Osteocyte (in vitro differentiated cells): ENCODE data around the gene RGS11. TPM values are rescaled to one million over a fixed set of nuclear protein-coding genes. Genes with fewer than 3 reads are reported as not detected.

ENCODE experiments used
- DNase-seq: peaks from one replicate; pipeline ENCODE4 v3.0.0; 2021; ENCODE audit warnings: mixed read lengths; ENCODE audit not compliant: unreplicated experiment; ENCODE audit errors: extremely low spot score
- H3K27ac Mint-ChIP-seq: one replicate; pipeline ENCODE4 v1.8.0; 2021; ENCODE audit warnings: mild to moderate bottlenecking, mixed read lengths; ENCODE audit not compliant: unreplicated experiment
- H3K27me3 Mint-ChIP-seq: one replicate; pipeline ENCODE4 v1.8.0; 2021; ENCODE audit warnings: mixed read lengths; ENCODE audit not compliant: unreplicated experiment
- H3K36me3 Mint-ChIP-seq: one replicate; pipeline ENCODE4 v1.8.0; 2021; ENCODE audit warnings: mixed read lengths; ENCODE audit not compliant: unreplicated experiment
- H3K4me1 Mint-ChIP-seq: one replicate; pipeline ENCODE4 v1.8.0; 2021; ENCODE audit warnings: mixed read lengths; ENCODE audit not compliant: unreplicated experiment
- H3K4me3 Mint-ChIP-seq: one replicate; pipeline ENCODE4 v1.8.0; 2021; ENCODE audit warnings: mild to moderate bottlenecking, moderate library complexity, mixed read lengths; ENCODE audit not compliant: unreplicated experiment
- H3K9me3 Mint-ChIP-seq: one replicate; pipeline ENCODE4 v1.8.0; 2021; ENCODE audit warnings: mixed read lengths; ENCODE audit not compliant: unreplicated experiment
- CTCF ChIP-seq: fragments of 200-600 bp; sonication (generic); IDR thresholded peaks from 2 replicates; pipeline ENCODE4 v1.5.0; 2021; ENCODE audit warnings: antibody characterized with exemption, mild to moderate bottlenecking, moderate library complexity
- total RNA-seq: library from RNA; stranded (reverse); gene quantifications from 2 replicates; pipeline ENCODE4 v1.2.1, GENCODE V29; 2021

RGS11 gene
- total RNA-seq, 1 donor from 2014 or later, result 9.5 TPM

- Mint-ChIP-seq H3K27me3 (no peaks in the 10 kb centered on the region), H3K27ac (no peak overlapping the region), H3K4me3 (no peak overlapping the region)
Measured at GRCh38 chr16:320206-320605, 44.5 kb upstream of the RGS11 start.

GRCh38 chr16:318628-319027 is 42.9 kb upstream of the RGS11 start:
- Mint-ChIP-seq H3K4me3 (no peak overlapping the region), H3K27me3 (no peaks in the 10 kb centered on the region), H3K4me1 (peaks cover 1% of the 10 kb centered on the region), H3K36me3 (peaks cover 3% of the 10 kb centered on the region), H3K27ac (no peak overlapping the region), H3K9me3 (no peaks in the 10 kb centered on the region)
- no peak for TF ChIP-seq CTCF
- no peak for DNase-seq

More at GRCh38 chr16:320206-320605, 44.5 kb upstream of the RGS11 start:
- DNase-seq, result no peak
- H3K4me1 Mint-ChIP-seq, result peaks cover 1% of the 10 kb centered on the region
- H3K9me3 Mint-ChIP-seq, result no peaks in the 10 kb centered on the region
- no peak for TF ChIP-seq CTCF
- no peaks in the 10 kb centered on the region for H3K36me3 Mint-ChIP-seq

- Mint-ChIP-seq H3K27me3 (no peaks in the 10 kb centered on the region), H3K36me3 (peaks cover 5% of the 10 kb centered on the region), H3K4me1 (peaks cover 1% of the 10 kb centered on the region), H3K4me3 (no peak overlapping the region), H3K27ac (no peak overlapping the region), H3K9me3 (no peaks in the 10 kb centered on the region)
- DNase-seq, result no peak
- TF ChIP-seq CTCF, result no peak
Measured at GRCh38 chr16:317583-317982, 41.8 kb upstream of the RGS11 start.

- Mint-ChIP-seq H3K27me3 (no peaks in the 10 kb centered on the region), H3K36me3 (peaks cover 10% of the 10 kb centered on the region), H3K27ac (no peak overlapping the region), H3K4me1 (peaks cover 1% of the 10 kb centered on the region), H3K4me3 (no peak overlapping the region), H3K9me3 (no peaks in the 10 kb centered on the region)
- TF ChIP-seq CTCF, result no peak
- no peak for DNase-seq
Measured at GRCh38 chr16:316741-317464, 41.2 kb upstream of the RGS11 start.

GRCh38 chr16:314795-315299 is 39.1 kb upstream of the RGS11 start:
- Mint-ChIP-seq H3K4me1 (peaks cover 1% of the 10 kb centered on the region), H3K27me3 (no peaks in the 10 kb centered on the region), H3K9me3 (no peaks in the 10 kb centered on the region), H3K27ac (no peak overlapping the region), H3K36me3 (peaks cover 12% of the 10 kb centered on the region), H3K4me3 (no peak overlapping the region)
- DNase-seq, result no peak
- TF ChIP-seq CTCF, result no peak
